Activated B cell treated with CpG ODN at 0.5 μM for 24 hours (primary cell): ENCODE measurements around the gene UBAC2. TPM values are rescaled to one million over a fixed set of nuclear protein-coding genes. Genes with fewer than 3 reads are reported as not detected.

Experiments used
- ATAC-seq: fragments of 200-7000 bp; cut with Tn5 transposase; one replicate; pipeline ENCODE4 v1.10.0; 2021; ENCODE audit warnings: low read depth, mild to moderate bottlenecking, moderate library complexity
- CTCF ChIA-PET: fragments of 350-600 bp; sonication (Branson Sonifier 250); formaldehyde crosslinking; loops from one replicate; lab custom pipeline; 2021; ENCODE audit warnings: antibody characterized with exemption; lab: Charles Lee
- POLR2A ChIA-PET: fragments of 350-600 bp; sonication (Branson Sonifier 250); formaldehyde crosslinking; loops from one replicate; lab custom pipeline; 2021; ENCODE audit warnings: antibody characterized with exemption; lab: Charles Lee
- DNase-seq: peaks from one replicate; pipeline ENCODE4 v3.0.0; 2022
- H3K27ac Mint-ChIP-seq: one replicate; pipeline ENCODE4 v1.8.0; 2020; ENCODE audit warnings: mixed read lengths
- H3K27me3 Mint-ChIP-seq: one replicate; pipeline ENCODE4 v1.8.0; 2021; ENCODE audit warnings: mixed read lengths
- H3K36me3 Mint-ChIP-seq: one replicate; pipeline ENCODE4 v1.8.0; 2021; ENCODE audit warnings: low read depth, mixed read lengths
- H3K4me1 Mint-ChIP-seq: one replicate; pipeline ENCODE4 v1.8.0; 2021; ENCODE audit warnings: mixed read lengths
- H3K4me3 Mint-ChIP-seq: one replicate; pipeline ENCODE4 v1.8.0; 2020; ENCODE audit warnings: mild to moderate bottlenecking, mixed read lengths
- H3K9me3 Mint-ChIP-seq: one replicate; pipeline ENCODE4 v1.8.0; 2020; ENCODE audit warnings: mixed read lengths
- CTCF ChIP-seq: fragments of 200-600 bp; IDR thresholded peaks from one replicate; pipeline ENCODE4 v1.8.0; 2022; ENCODE audit warnings: antibody characterized with exemption, mild to moderate bottlenecking
- intact Hi-C: fragments of 100-400 bp; cut with micrococcal nuclease; formaldehyde crosslinking; loops from one replicate; pipeline ENCODE4 v1.15.1; 2024
- total RNA-seq: library from RNA; stranded (reverse); gene quantifications from 2 replicates; pipeline ENCODE4 v1.2.3, GENCODE V29; 2022

UBAC2 gene
- total RNA-seq, 1 donor from 2014 or later = 51.0 TPM

GRCh38 chr13:99215184-99215830 is 14.7 kb downstream of the UBAC2 start:
- Mint-ChIP-seq H3K9me3 (no peaks in the 10 kb centered on the region), H3K36me3 (peaks cover 35% of the 10 kb centered on the region), H3K27me3 (no peaks in the 10 kb centered on the region), H3K27ac (no peak overlapping the region), H3K4me1 (peaks cover 60% of the 10 kb centered on the region), H3K4me3 (peak overlapping the region; percentile 38)
- intact Hi-C loops = loop anchor here (2.0 kb wide), 1 partner anchor 13 kb away; no protein-coding TSS in a partner anchor
- DNase-seq (no peak), ATAC-seq (no peak)
- TF ChIP-seq CTCF = no peak
- POLR2A ChIA-PET = interaction anchor here (0.6 to 1.6 kb wide), 9 partner anchors 10 to 1341 kb away, joined by 3 to 12 read pairs (median 4); partner anchors contain the start of gene UBAC2
- CTCF ChIA-PET = interaction anchor here (0.7 to 1.2 kb wide), 4 partner anchors 15 to 121 kb away, joined by 3 to 4 read pairs (median 4); partner anchors contain the start of gene UBAC2

- TF ChIP-seq CTCF = no peak
- H3K4me3 Mint-ChIP-seq = no peak overlapping the region
- ChIA-PET POLR2A (interaction anchor here (0.7 to 1.6 kb wide), 3 partner anchors 17 to 170 kb away, joined by 4 to 5 read pairs (median 5); partner anchors contain the start of gene UBAC2), CTCF (no interaction called here)
- peaks cover 75% of the 10 kb centered on the region for H3K4me1 Mint-ChIP-seq
- peaks cover 4% of the 10 kb centered on the region for H3K9me3 Mint-ChIP-seq
- ATAC-seq (no peak), DNase-seq (no peak)
- intact Hi-C loops = no loop called here
- H3K27me3 Mint-ChIP-seq = no peaks in the 10 kb centered on the region
- H3K36me3 Mint-ChIP-seq = peaks cover 27% of the 10 kb centered on the region
- H3K27ac Mint-ChIP-seq = peak overlapping the region; percentile 9
Measured at GRCh38 chr13:99217461-99218110, 16.9 kb downstream of the UBAC2 start.

GRCh38 chr13:99218126-99218525 is 17.5 kb downstream of the UBAC2 start:
- no peaks in the 10 kb centered on the region for H3K27me3 Mint-ChIP-seq
- ChIA-PET POLR2A (interaction anchor here (0.7 to 2.0 kb wide), 3 partner anchors 17 to 169 kb away, joined by 5 to 12 read pairs (median 5); partner anchors contain the start of gene UBAC2), CTCF (interaction anchor here (1.4 kb wide), 1 partner anchor 46 kb away, joined by 5 read pairs; no protein-coding TSS in a partner anchor)
- intact Hi-C loops = no loop called here
- no peak overlapping the region for H3K4me3 Mint-ChIP-seq
- TF ChIP-seq CTCF = no peak
- H3K27ac Mint-ChIP-seq = no peak overlapping the region
- H3K4me1 Mint-ChIP-seq = peaks cover 80% of the 10 kb centered on the region
- peaks cover 5% of the 10 kb centered on the region for H3K9me3 Mint-ChIP-seq
- ATAC-seq (no peak), DNase-seq (no peak)
- H3K36me3 Mint-ChIP-seq = peaks cover 28% of the 10 kb centered on the region

- ChIA-PET POLR2A (interaction anchor here (0.7 to 2.0 kb wide), 3 partner anchors 18 to 169 kb away, joined by 5 to 12 read pairs (median 5); partner anchors contain the start of gene UBAC2), CTCF (interaction anchor here (1.4 kb wide), 1 partner anchor 46 kb away, joined by 5 read pairs; no protein-coding TSS in a partner anchor)
- no peak for DNase-seq
- no peak overlapping the region for H3K27ac Mint-ChIP-seq
- no peak for ATAC-seq
- TF ChIP-seq CTCF = no peak
- H3K4me1 Mint-ChIP-seq = peaks cover 84% of the 10 kb centered on the region
- H3K27me3 Mint-ChIP-seq = no peaks in the 10 kb centered on the region
- H3K36me3 Mint-ChIP-seq = peaks cover 30% of the 10 kb centered on the region
- no peak overlapping the region for H3K4me3 Mint-ChIP-seq
- H3K9me3 Mint-ChIP-seq = peaks cover 5% of the 10 kb centered on the region
- intact Hi-C loops = no loop called here
Measured at GRCh38 chr13:99218545-99218944, 17.9 kb downstream of the UBAC2 start.
